ENCODE data around the gene SASH1.

DNA sequence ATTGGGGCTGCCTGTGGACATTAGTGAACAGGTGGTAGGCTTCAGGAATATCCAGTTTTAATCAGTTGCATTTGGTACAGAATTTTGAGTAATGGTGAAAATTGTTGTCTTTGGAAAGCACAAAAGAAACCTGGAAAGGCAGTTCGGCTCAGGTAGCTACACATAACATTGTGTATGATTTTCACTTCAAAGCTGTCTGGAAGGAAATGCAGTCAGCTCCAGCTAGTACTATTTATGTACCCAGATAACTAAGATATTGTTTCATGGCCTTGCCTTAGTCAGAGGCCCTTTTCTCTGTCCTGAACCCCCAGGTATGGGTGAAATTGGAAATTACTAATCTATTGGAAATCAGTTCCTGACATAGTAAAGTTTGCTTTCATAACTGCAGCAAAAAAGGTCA lies 208.6 kb downstream of the SASH1 start:
- TF ChIP-seq TARDBP (IDR thresholded peaks at IDR 0.05) (no peak), SP1 (IDR thresholded peaks at IDR 0.05) (no peak), FOXA1 (IDR thresholded peaks at IDR 0.05) (no peak), ZNF384 (IDR thresholded peaks at IDR 0.05) (no peak), FOXK2 (IDR thresholded peaks at IDR 0.05) (no peak), BHLHE40 (IDR thresholded peaks at IDR 0.05; ENCODE audit: borderline replicate concordance) (no peak), HDGF (IDR thresholded peaks at IDR 0.05; ENCODE audit: borderline replicate concordance) (no peak)
